ENCODE results near the gene DPYD.

Gene DPYD

GRCh38 chr1:97050506-97050905, 870.3 kb downstream of the DPYD start:
- no peak for DNase-seq (ENCODE audit: low read depth in 3 of 3)

GRCh38 chr1:97047421-97047793, 873.4 kb downstream of the DPYD start:
- DNase-seq (ENCODE audit: low read depth in 3 of 3): no peak

GRCh38 chr1:97046765-97047420, 873.9 kb downstream of the DPYD start:
- no peak for DNase-seq (ENCODE audit: low read depth in 3 of 3)

GRCh38 chr1:97044159-97044760, 876.6 kb downstream of the DPYD start:
- DNase-seq (ENCODE audit: low read depth in 3 of 3): no peak

- no peak for DNase-seq (ENCODE audit: low read depth in 3 of 3)
Observed at GRCh38 chr1:97042551-97042950, 878.3 kb downstream of the DPYD start.

GRCh38 chr1:97041026-97041425, 879.8 kb downstream of the DPYD start:
- no peak for DNase-seq (ENCODE audit: low read depth in 3 of 3)

- DNase-seq (ENCODE audit: low read depth in 3 of 3): no peak
Observed at GRCh38 chr1:97038410-97038809, 882.4 kb downstream of the DPYD start.

- DNase-seq (ENCODE audit: low read depth in 3 of 3): no peak
Observed at GRCh38 chr1:97034651-97035050, 886.2 kb downstream of the DPYD start.

GRCh38 chr1:97033949-97034348, 886.9 kb downstream of the DPYD start:
- no peak for DNase-seq (ENCODE audit: low read depth in 3 of 3)
